Spleen (tissue), 7 donors: ENCODE measurements around the gene SNIP1.

Source experiments
- CTCF ChIP-seq, 11 experiments: fragments of 200-600 bp in 7 of 11; fragments of 450-650 bp in 4 of 11; sonication (generic) in 4 of 11; IDR thresholded peaks in 8 of 11; conservative IDR thresholded peaks in 3 of 11; 1 replicate in 7 of 11; 2 replicates in 4 of 11; pipeline versions ENCODE4 v1.4.0 to v1.8.0; 2016 to 2021; ENCODE audit warnings: antibody characterized with exemption in 11 of 11, inconsistent platforms in 4 of 11, mild to moderate bottlenecking in 1 of 11
- POLR2A ChIP-seq, 3 donors: fragments of 450-650 bp; IDR thresholded peaks; one replicate each; pipeline ENCODE4 v1.5.1; 2017; ENCODE audit warnings: antibody characterized with exemption in 3 of 3, mild to moderate bottlenecking in 1 of 3
- POLR2AphosphoS5 ChIP-seq, 3 donors: sonication (generic); formaldehyde crosslinking; IDR thresholded peaks; one replicate each; pipeline ENCODE4 v1.5.1; 2017; ENCODE audit warnings: antibody characterized with exemption in 3 of 3
- donor health status: DM: no; HTN: no; CAD: no; lungs with moderate emphysema.
- donor health status: DM: no; HTN: no; CAD: no.
- donor health status: DM: no; HTN: no; CAD: no.

DNA sequence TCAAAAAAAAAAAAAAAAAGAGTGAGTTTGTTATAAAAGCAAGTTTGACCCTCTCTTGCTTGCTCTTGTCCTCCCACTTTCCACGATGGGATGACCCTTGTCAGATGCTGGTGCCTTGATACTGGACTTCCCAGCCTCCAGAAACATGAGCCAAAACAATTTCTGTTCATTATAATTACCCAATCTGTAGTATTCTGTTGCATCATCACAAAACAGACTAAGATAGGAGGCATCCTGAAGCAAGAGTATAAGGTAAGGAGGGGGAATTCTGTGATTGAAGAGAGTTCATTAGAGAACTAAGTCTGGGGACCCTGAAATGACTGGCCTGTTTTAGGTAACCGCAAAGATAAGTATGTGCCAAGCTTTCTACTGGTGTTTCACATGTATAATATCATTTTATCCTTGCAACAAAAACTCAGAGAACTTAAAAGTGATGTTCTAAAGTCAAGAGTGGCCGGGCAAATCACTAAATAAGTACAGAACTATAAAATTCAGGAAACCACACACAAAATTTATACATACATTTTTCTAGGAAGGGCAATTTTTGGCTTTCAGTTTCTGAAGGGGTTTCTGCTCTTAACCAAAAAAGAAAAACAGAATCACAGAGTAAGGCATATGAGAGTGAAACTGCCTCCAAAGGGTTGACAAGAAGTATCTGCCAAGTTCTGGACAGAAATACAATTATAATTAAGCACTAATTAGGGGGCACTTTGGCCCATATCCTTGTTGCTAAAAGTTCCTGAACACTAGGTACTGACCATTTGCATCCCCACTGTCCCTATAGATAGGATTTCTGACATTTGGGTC, 16.6 kb upstream of the SNIP1 start:
- TF ChIP-seq CTCF (IDR thresholded peaks at IDR 0.05 in 8 of 11, conservative IDR thresholded peaks at IDR 0.05 in 3 of 11): no peak
- TF ChIP-seq POLR2AphosphoS5 (IDR thresholded peaks at IDR 0.05): no peak
- no peak for TF ChIP-seq POLR2A (IDR thresholded peaks at IDR 0.05)
